Measurements from ENCODE around the gene CLASP1.

DNA sequence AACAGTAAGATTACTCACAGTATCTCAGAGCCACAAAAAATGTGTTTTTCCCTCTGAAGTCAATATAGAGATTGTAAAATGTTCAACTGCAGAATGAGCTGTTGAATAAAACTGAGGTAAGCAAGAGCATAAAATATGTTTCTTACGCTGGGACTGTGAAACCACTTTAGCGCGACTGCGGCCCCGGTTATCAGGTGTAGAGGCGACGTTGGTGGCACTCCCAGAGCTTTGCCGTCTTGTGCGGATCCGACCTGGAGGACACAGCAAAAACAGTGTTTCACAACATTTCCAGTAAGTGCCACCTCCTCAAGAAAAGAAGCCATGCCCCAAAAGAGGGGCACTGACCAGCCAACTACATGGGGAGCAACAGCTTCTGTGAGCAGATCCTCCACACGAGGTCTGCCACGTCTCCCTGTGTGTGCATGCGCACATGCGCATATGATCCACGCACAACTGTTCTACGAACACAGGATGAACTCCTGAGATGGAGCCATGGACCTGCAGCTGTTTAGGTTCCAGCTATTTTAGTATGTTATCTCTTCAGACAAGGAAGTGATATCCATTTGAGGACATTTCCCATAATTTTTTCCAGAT is 219.2 kb downstream of the CLASP1 start:
- TF ChIP-seq, protein P1, sequence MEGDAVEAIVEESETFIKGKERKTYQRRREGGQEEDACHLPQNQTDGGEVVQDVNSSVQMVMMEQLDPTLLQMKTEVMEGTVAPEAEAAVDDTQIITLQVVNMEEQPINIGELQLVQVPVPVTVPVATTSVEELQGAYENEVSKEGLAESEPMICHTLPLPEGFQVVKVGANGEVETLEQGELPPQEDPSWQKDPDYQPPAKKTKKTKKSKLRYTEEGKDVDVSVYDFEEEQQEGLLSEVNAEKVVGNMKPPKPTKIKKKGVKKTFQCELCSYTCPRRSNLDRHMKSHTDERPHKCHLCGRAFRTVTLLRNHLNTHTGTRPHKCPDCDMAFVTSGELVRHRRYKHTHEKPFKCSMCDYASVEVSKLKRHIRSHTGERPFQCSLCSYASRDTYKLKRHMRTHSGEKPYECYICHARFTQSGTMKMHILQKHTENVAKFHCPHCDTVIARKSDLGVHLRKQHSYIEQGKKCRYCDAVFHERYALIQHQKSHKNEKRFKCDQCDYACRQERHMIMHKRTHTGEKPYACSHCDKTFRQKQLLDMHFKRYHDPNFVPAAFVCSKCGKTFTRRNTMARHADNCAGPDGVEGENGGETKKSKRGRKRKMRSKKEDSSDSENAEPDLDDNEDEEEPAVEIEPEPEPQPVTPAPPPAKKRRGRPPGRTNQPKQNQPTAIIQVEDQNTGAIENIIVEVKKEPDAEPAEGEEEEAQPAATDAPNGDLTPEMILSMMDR (IDR thresholded peaks at IDR 0.05; ENCODE audit: low read depth, low read length, missing input control): no peak
- TF ChIP-seq RAD21 (IDR thresholded peaks at IDR 0.05): no peak
- TF ChIP-seq SP1 (IDR thresholded peaks at IDR 0.05): no peak
- TF ChIP-seq, protein P2, sequence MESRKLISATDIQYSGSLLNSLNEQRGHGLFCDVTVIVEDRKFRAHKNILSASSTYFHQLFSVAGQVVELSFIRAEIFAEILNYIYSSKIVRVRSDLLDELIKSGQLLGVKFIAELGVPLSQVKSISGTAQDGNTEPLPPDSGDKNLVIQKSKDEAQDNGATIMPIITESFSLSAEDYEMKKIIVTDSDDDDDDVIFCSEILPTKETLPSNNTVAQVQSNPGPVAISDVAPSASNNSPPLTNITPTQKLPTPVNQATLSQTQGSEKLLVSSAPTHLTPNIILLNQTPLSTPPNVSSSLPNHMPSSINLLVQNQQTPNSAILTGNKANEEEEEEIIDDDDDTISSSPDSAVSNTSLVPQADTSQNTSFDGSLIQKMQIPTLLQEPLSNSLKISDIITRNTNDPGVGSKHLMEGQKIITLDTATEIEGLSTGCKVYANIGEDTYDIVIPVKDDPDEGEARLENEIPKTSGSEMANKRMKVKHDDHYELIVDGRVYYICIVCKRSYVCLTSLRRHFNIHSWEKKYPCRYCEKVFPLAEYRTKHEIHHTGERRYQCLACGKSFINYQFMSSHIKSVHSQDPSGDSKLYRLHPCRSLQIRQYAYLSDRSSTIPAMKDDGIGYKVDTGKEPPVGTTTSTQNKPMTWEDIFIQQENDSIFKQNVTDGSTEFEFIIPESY (IDR thresholded peaks at IDR 0.05): no peak
- no peak for TF ChIP-seq TAF1 (conservative IDR thresholded peaks at IDR 0.05)
- TF ChIP-seq JUND (IDR thresholded peaks at IDR 0.05): no peak
- no peak for TF ChIP-seq NR2F2 (IDR thresholded peaks at IDR 0.05)
- TF ChIP-seq, protein P3, sequence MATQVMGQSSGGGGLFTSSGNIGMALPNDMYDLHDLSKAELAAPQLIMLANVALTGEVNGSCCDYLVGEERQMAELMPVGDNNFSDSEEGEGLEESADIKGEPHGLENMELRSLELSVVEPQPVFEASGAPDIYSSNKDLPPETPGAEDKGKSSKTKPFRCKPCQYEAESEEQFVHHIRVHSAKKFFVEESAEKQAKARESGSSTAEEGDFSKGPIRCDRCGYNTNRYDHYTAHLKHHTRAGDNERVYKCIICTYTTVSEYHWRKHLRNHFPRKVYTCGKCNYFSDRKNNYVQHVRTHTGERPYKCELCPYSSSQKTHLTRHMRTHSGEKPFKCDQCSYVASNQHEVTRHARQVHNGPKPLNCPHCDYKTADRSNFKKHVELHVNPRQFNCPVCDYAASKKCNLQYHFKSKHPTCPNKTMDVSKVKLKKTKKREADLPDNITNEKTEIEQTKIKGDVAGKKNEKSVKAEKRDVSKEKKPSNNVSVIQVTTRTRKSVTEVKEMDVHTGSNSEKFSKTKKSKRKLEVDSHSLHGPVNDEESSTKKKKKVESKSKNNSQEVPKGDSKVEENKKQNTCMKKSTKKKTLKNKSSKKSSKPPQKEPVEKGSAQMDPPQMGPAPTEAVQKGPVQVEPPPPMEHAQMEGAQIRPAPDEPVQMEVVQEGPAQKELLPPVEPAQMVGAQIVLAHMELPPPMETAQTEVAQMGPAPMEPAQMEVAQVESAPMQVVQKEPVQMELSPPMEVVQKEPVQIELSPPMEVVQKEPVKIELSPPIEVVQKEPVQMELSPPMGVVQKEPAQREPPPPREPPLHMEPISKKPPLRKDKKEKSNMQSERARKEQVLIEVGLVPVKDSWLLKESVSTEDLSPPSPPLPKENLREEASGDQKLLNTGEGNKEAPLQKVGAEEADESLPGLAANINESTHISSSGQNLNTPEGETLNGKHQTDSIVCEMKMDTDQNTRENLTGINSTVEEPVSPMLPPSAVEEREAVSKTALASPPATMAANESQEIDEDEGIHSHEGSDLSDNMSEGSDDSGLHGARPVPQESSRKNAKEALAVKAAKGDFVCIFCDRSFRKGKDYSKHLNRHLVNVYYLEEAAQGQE (IDR thresholded peaks at IDR 0.05): no peak
- no peak for TF ChIP-seq HNF4G (IDR thresholded peaks at IDR 0.05)
- no peak for TF ChIP-seq EGR1 (IDR thresholded peaks at IDR 0.05; ENCODE audit: low read depth in 2 of 2)
- no peak for TF ChIP-seq RXRA (IDR thresholded peaks at IDR 0.05)
- TF ChIP-seq, protein P4, sequence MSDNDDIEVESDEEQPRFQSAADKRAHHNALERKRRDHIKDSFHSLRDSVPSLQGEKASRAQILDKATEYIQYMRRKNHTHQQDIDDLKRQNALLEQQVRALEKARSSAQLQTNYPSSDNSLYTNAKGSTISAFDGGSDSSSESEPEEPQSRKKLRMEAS (IDR thresholded peaks at IDR 0.05): no peak
